Pancreas (tissue), 10 donors: ENCODE results near the gene GPR155. TPM values are rescaled to one million over a fixed set of nuclear protein-coding genes. Genes with fewer than 3 reads are reported as not detected.

Experiments
- ATAC-seq, 4 donors: fragments of 200-7000 bp; cut with Tn5 transposase; one replicate each; pipeline versions ENCODE4 v1.8.0 to v1.9.1; 2020; ENCODE audit warnings: mild to moderate bottlenecking in 4 of 4, moderate library complexity in 4 of 4
- DNase-seq, 6 donors: peaks; one replicate each; pipeline ENCODE4 v3.0.0-alpha.2; 2020
- FAIRE-seq: peaks from 2 replicates; lab custom pipeline; 2012; peaks lifted over from hg19 to GRCh38; lab: Jason Lieb, UNC
- H3K27ac ChIP-seq, 4 donors: fragments of 200-600 bp; sonication (generic); 1 replicate in 3 of 4; 2 replicates in 1 of 4; pipeline versions ENCODE4 v1.5.0 to v1.8.0; 2020
- H3K27me3 ChIP-seq, 4 donors: fragments of 200-600 bp; one replicate each; pipeline ENCODE4 v1.8.0; 2021
- H3K36me3 ChIP-seq, 3 donors: fragments of 200-600 bp; sonication (generic) in 1 of 3; one replicate each; pipeline versions ENCODE4 v1.5.0 to v1.8.0; 2020 to 2021
- H3K4me1 ChIP-seq, 3 donors: fragments of 200-600 bp; one replicate each; pipeline ENCODE4 v1.8.0; 2021
- H3K4me3 ChIP-seq, 4 donors: fragments of 200-600 bp; sonication (generic) in 2 of 4; one replicate each; pipeline versions ENCODE4 v1.5.0 to v1.8.0; 2020 to 2021
- H3K9me3 ChIP-seq, 4 donors: fragments of 200-600 bp; one replicate each; pipeline ENCODE4 v1.8.0; 2021
- WGBS, 2 donors: extraction: QIAGEN DNeasy Blood & Tissue Kit; methylation state at CpG; one replicate each; pipeline ENCODE4 v1.1.7; 2013; 5-methylcytosine and 5-hydroxymethylcytosine counted together
- intact Hi-C, 3 donors: fragments of 100-400 bp; cut with DNase I; formaldehyde crosslinking; loops; one replicate each; pipeline versions ENCODE4 v1.11.1 to v1.14.2; 2022
- polyA plus RNA-seq, 2 donors: library from polyadenylated mRNA; stranded (reverse); fragments of 200-250 nt; gene quantifications; one replicate each; pipeline ENCODE4 v1.2.3, GENCODE V29; 2013
- total RNA-seq, 6 donors: library from RNA; stranded (reverse); fragmentation: NEBNext Ultra II Directional in 4 of 6; extraction: Animal tissue kit (Norgen Biotek cat#: 25700) in 4 of 6; gene quantifications; one replicate each; pipeline versions ENCODE4 v1.2.1 to v1.2.4, GENCODE V29; 2021 to 2023
- TF ChIP-seq, protein P1 (sequence below), 4 donors: fragments of 200-600 bp; sonication (generic) in 3 of 4; IDR thresholded peaks; one replicate each; pipeline versions ENCODE4 v1.5.0 to v1.8.0; 2021; ENCODE audit warnings: antibody characterized with exemption in 4 of 4
- donor health status: healthy with polysubstance abuse.
- donor health status: DM: no; HTN: no; CAD: no; lungs with moderate emphysema.
- donor health status: DM: no; HTN: no; CAD: no.
- donor health status: control.
- donor health status: control.
- donor health status: Bipolar disorder and iron deficiency.
- donor health status: DM: yes; HTN: yes; CAD: no.
- donor health status: DM: no; HTN: no; CAD: no.
- donor health status: DM: no; HTN: no; CAD: no.
- donor health status: DM: yes; HTN: yes; CAD: no.

GPR155 gene
- total and polyA plus RNA-seq, 8 donors = 2.4 to 11.5 (median 7.8) TPM

DNA sequence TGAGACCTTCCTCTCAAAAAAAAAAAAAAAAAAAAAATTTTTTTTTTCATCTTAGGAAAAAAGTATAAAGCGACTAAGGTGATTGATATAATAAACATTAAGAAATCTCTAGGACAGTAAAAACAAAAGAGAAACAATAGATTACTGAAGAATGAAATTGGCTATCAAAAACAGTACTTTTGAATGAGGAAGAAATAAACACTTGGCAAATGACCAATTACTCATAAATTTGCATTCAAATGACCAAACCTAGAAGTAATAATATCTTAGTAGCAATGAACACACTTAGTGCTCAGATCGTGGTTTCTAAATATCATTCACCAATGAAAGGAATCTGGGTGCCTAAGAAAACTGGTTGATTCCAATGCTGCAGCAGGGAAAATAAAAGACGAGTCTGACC lies 101.6 kb downstream of the GPR155 start:
- WGBS, 2 donors = 90 to 98% methylated on average over 3 of the region's 3 CpGs
- no peak for FAIRE-seq
- Histone ChIP-seq H3K36me3 (peaks cover 0 to 37% (median 6%) of the 10 kb centered on the region in 3 donors), H3K27ac (no peak overlapping the region), H3K4me3 (no peak overlapping the region), H3K27me3 (no peaks in the 10 kb centered on the region), H3K4me1 (no peaks in the 10 kb centered on the region), H3K9me3 (no peaks in the 10 kb centered on the region)
- TF ChIP-seq, protein P1, sequence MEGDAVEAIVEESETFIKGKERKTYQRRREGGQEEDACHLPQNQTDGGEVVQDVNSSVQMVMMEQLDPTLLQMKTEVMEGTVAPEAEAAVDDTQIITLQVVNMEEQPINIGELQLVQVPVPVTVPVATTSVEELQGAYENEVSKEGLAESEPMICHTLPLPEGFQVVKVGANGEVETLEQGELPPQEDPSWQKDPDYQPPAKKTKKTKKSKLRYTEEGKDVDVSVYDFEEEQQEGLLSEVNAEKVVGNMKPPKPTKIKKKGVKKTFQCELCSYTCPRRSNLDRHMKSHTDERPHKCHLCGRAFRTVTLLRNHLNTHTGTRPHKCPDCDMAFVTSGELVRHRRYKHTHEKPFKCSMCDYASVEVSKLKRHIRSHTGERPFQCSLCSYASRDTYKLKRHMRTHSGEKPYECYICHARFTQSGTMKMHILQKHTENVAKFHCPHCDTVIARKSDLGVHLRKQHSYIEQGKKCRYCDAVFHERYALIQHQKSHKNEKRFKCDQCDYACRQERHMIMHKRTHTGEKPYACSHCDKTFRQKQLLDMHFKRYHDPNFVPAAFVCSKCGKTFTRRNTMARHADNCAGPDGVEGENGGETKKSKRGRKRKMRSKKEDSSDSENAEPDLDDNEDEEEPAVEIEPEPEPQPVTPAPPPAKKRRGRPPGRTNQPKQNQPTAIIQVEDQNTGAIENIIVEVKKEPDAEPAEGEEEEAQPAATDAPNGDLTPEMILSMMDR (IDR thresholded peaks at IDR 0.05) = no peak
- ATAC-seq = no peak
- intact Hi-C loops = no loop called here
- DNase-seq = no peak

DNA sequence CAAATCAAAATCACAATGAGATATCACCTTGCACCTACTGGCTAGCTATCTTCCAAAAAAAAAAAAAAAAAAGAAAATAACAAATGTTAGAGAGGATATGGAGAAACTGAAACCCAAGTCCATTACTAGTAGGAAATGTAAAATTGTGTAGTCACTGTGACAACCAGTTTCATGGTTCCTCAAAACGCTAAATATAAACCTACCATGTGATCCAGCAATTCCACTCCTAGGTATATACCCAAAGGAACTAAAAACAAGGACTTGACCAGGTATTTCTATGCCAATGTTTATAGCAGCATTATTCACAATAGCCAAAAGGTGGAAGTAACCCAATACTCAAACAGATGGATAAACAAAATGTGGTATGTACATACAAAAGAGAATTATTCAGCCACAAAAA lies 103.0 kb downstream of the GPR155 start:
- WGBS, 2 donors = 89 to 92% methylated on average over 1 of the region's 1 CpG
- peaks cover 0 to 43% (median 6%) of the 10 kb centered on the region in 3 donors for H3K36me3 ChIP-seq
- FAIRE-seq = no peak

More for the DNA sequence above, 103.0 kb downstream of the GPR155 start:
- Histone ChIP-seq H3K9me3 (no peaks in the 10 kb centered on the region), H3K4me1 (no peaks in the 10 kb centered on the region), H3K27me3 (no peaks in the 10 kb centered on the region), H3K27ac (no peak overlapping the region), H3K4me3 (no peak overlapping the region)
- intact Hi-C loops = no loop called here
- ATAC-seq (no peak), DNase-seq (no peak)
- TF ChIP-seq, protein P1 (IDR thresholded peaks at IDR 0.05) = no peak

Other genes starting within 250 kb of the GPR155 start
- gene OLA1, start 238.5 kb downstream of the GPR155 start, total RNA-seq = 10 to 100 TPM; 29.1 to 55.8 (median 47.5) TPM
- gene OLA1, start 238.5 kb downstream of the GPR155 start, polyA plus RNA-seq = 10 to 100 TPM; 31.6 to 39.7 TPM
- not detected for gene SP9, start 152.1 kb downstream of the GPR155 start, total RNA-seq
- under 1 TPM in 1 of 2 donors, not detected in 1; 0.02 TPM for gene SP9, start 152.1 kb downstream of the GPR155 start, polyA plus RNA-seq
- gene SCRN3, start 91.3 kb downstream of the GPR155 start, total RNA-seq = 10 to 100 TPM in 4 of 6 donors, 1 to 10 TPM in 2; 8.2 to 14.8 (median 10.4) TPM
- gene SCRN3, start 91.3 kb downstream of the GPR155 start, polyA plus RNA-seq = 1 to 10 TPM; 9.5 to 9.7 TPM
- gene WIPF1, start 110.8 kb upstream of the GPR155 start, total RNA-seq = 10 to 100 TPM in 3 of 6 donors, 1 to 10 TPM in 3; 5.2 to 26.8 (median 9.0) TPM
- gene WIPF1, start 110.8 kb upstream of the GPR155 start, polyA plus RNA-seq = 1 to 10 TPM; 4.7 to 6.2 TPM